LNCaP clone FGC (cell line): ENCODE results near the gene HNRNPA2B1.

ENCODE experiments used
- DNase-seq: peaks from one replicate; pipeline ENCODE4 v3.0.0-alpha.2; 2011; ENCODE audit warnings: low read depth
- H3K4me3 ChIP-seq: 2 replicates; pipeline ENCODE4 v1.5.1; 2011; ENCODE audit warnings: mild to moderate bottlenecking, low read depth, low read length, control low read depth
- CTCF ChIP-seq: IDR thresholded peaks from 2 replicates; pipeline ENCODE4 v1.5.1; 2012; ENCODE audit warnings: mild to moderate bottlenecking; ENCODE audit not compliant: control insufficient read depth, insufficient read depth; ENCODE audit errors: extremely low read depth

The HNRNPA2B1 gene

GRCh38 chr7:26200444-26201246 lies at the start of gene HNRNPA2B1:
Gene HNRNPA2B1, minus strand, starts transcription at chr7:26200746. Its CDS starts 169 bp downstream, at chr7:26200577.
- DNase-seq: peak; percentile 92
- no peak for TF ChIP-seq CTCF
- peak within 1 kb of the TSS; percentile 100 for H3K4me3 ChIP-seq

GRCh38 chr7:26250239-26250638 lies 49.7 kb upstream of the HNRNPA2B1 start:
- no peak for DNase-seq
- no peak overlapping the region for H3K4me3 ChIP-seq
- TF ChIP-seq CTCF: no peak

GRCh38 chr7:26245150-26245549 lies 44.6 kb upstream of the HNRNPA2B1 start:
- DNase-seq: no peak
- TF ChIP-seq CTCF: no peak
- H3K4me3 ChIP-seq: no peak overlapping the region

- no peak overlapping the region for H3K4me3 ChIP-seq
- DNase-seq: no peak
- TF ChIP-seq CTCF: no peak
These were observed 37.5 kb upstream of the HNRNPA2B1 start for GRCh38 chr7:26238032-26238431.

GRCh38 chr7:26237035-26237807 lies 36.7 kb upstream of the HNRNPA2B1 start:
- DNase-seq: no peak
- H3K4me3 ChIP-seq: no peak overlapping the region
- no peak for TF ChIP-seq CTCF

GRCh38 chr7:26233902-26234511 lies 33.5 kb upstream of the HNRNPA2B1 start:
- no peak overlapping the region for H3K4me3 ChIP-seq
- no peak for DNase-seq
- no peak for TF ChIP-seq CTCF
